ENCODE data around the gene ZNF296.
"Not testable (repeated sequence)": the region's sequence is repeated elsewhere in the genome, so short reads cannot be mapped to it uniquely, and the experiment has no call there.

ZNF296 gene

DNA sequence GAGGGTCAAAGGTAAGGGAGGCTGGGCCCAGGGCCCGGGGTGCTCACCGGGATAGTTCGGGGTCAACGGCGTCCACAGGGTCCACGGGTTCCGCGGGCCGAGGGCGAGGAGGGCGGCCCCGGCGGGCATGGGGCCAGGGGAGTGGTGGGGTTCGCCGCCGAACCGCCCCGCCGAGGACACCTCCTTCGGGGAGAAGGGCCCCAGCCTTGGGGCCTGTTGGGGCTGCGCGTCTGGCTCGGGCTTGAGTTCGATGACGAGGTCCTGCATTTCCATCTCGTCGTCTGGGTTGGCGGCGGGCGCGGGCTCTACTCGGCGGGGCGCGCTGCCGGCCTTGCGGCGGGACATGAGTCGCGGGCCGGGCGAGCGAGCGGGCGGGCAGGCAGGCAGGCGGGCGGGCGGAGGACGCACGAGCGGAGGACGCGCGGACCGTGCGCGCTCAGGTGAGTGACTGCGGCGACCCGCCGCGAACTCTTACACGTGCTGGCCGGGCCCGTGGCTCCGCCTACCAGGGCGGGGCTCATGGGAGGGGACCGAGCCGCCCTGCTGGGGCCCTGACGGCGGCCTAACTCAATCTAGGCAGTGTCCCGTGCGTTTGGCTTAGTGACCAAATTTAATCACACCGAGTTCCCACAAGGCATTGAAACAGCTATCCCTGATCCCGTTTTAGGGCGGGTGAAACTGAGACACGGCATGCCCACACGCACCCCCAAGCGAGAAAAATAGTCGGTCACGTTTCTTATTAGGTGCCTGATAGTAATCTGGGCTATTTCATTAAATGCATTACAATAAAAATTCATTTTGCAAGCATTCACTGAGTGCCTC is at the start of gene ZNF296:
Gene ZNF296 (minus strand): TSS at position 450 of the 822 bp plus-strand sequence. CDS start 105 bp downstream, at position 345.
- DNase-seq (ENCODE audit: low read depth in 3 of 3): peak; percentile 51 to 71 (median 70)

DNA sequence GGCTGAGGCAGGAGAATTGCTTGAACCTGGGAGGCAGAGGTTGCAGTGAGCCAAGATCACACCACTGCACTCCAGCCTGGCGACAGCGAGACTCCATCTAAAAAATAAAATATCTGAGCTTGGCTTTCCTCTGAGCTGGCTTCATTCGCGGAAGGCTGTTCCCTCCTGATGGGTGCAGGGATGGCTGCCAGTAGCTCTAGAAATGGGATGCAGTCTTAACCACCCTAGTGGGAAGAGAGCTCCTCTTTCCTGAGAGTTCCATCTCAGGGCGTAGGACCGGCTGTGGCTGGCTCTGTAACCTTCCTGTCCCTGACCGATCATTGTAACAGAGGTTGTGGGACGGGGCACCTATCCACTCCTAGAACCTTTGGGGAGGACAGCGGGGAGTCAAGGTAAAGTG is 49.1 kb upstream of the ZNF296 start:
- no peak for DNase-seq (ENCODE audit: low read depth in 3 of 3)

DNA sequence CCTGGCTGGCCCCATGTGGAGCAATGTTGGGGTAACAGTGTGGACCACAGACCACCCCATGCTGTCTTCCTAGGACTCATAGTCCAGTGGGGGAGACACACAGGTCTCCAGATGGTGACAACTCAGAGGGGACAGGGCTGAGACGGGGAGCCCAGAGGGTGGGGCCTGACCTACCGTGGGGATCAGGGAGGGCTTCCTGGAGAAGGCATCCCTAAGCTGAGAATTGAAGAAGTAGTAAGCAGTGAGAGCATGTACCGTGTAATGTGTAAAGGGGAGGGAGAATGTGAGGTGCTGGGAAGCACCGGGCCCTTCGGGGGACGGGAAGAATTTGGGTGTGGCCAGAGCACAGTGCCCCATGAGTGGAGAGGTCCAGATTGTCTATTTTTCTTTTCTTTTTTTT is 47.7 kb upstream of the ZNF296 start:
- DNase-seq (ENCODE audit: low read depth in 3 of 3): no peak

DNA sequence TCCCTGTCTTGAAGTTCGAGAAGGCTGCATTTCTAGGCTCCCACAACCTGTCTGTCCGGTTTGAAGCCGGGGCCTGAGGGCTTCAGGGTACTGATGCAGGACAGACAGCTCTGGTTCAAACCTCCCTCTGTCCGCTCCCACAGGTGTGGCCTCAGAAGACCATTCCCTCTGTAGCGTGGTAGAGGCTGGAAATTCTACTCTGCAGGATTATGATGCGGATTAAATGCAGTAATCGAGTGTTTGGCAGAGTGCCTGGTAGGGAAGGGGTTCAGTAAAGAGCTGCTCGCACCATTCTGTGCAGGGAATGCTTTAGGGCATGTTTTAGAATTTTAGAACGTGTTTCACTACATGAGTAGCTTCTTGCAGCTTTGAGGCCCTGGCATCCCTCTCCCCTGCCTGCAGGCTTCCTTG is 47.2 kb upstream of the ZNF296 start:
- no peak for DNase-seq (ENCODE audit: low read depth in 3 of 3)

DNA sequence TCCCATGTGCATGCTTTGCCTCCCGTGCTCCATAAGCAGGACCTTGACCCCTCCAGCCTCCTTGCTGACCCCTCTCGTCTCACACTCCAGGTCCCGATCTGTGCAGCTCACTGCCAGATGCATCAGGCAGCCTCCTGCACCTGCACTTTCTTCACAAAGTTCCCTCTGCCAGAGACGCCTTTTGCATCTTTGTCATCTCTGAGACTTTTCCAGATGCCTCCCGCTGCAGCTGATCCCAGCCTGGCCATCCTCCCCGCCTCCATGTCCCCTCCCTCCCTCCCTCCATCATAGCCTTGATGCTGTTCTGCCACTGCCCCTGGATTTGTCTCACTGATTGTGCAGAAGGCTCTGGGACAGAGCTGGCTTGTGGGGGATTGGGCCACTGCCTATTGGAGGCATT is 46.6 kb upstream of the ZNF296 start:
- DNase-seq (ENCODE audit: low read depth in 3 of 3): no peak

DNA sequence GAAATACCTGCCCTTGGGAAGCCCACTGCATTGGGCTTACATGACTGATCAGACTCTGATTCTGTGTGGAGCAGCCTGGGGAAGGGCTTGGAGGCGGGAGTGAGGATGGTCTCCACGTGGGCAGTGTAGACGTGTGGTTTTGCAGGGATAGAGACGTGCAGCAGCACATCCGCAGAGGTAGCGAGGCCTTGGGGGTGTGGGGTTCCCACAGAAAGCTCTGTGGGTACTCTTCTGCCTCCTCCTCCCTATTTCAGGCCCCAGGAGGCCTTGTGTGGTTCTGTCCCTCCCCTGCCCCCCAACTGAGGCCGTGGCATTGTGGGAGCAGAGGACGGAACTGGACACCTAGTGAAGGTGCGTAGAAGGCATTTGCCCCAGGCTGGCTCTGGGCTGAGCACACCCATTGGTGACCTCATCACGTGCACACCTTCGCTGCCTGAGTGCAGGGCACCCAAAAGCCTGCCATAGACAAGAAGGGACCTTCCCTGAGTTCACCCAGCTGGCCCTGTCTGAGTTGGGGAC is 45.6 kb upstream of the ZNF296 start:
- DNase-seq (ENCODE audit: low read depth in 3 of 3): no peak

DNA sequence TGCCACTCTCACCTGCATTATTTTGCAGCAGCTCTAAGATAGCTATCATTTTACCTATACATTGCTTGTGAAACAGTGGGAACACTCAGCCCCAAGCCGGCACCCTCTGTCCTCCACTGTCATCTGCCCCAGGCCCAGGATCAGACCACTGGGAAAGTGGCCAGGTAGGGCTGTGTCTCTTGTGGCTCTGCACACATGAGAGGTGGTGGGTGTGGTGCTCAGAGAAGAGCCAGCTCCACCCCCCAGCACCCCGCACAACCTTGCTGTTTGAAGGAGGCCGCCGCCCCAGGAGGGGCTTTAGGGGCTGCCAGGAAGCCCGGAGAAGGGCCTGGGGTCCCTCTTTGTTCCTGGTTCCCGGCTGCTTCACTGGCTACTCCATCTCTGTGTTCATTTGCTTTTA is 43.3 kb upstream of the ZNF296 start:
- no peak for DNase-seq (ENCODE audit: low read depth in 3 of 3)

DNA sequence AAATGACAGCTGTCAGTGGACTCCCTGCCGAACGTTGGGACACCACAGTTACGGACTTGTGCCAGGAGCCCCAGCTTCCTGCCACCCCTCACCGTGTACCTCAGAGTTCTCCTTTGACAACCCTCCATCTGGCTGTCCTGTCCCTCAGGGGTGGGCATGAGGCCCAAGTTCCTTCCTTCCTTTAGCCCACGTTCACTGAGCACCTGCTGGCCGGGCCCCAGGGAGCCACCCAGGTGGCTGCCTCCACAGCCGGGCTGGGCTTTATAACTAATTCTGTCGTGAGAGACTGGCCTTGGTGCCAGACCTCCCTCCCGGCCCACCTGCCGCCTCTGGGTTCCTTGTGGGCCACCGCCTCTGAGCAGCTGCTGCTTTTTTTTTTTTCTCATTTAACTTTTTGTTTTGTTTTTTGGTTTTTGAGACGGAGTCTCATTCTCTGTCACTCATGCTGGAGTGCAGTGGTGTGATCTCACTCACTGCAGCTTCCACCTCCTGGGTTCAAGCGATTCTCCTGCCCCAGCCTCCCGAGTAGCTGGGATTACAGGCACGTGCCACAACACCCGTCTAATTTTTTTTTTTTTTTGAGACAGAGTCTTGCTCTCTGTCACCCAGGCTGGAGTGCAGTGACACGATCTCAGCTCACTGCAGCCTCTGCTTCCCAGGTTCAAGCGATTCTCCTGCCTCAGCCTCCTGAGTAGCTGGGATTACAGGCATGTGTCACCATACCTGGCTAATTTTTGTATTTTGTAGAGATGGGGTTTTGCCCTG is 42.5 kb upstream of the ZNF296 start:
- DNase-seq (ENCODE audit: low read depth in 3 of 3): not testable (repeated sequence)

DNA sequence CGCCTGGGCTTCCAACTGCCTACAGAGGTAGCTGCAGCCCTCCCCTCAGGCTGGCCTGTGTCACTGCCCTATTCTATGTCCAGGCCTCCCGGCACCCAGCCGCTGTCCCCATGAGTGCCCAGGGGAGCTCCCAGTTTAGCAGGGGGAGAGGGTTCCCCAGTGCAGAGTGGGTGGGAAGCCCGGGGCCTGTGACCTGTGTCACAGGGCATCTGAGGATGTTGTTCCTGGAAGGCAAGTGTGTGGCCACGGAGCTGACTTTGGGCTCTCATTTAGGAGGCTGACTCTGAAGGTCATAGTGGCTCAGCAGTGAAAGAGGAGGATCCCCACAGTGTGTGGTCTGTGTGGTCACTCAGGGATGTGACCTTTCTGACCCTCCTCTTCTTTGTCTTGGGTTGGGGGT is 41.8 kb upstream of the ZNF296 start:
- no peak for DNase-seq (ENCODE audit: low read depth in 3 of 3)

DNA sequence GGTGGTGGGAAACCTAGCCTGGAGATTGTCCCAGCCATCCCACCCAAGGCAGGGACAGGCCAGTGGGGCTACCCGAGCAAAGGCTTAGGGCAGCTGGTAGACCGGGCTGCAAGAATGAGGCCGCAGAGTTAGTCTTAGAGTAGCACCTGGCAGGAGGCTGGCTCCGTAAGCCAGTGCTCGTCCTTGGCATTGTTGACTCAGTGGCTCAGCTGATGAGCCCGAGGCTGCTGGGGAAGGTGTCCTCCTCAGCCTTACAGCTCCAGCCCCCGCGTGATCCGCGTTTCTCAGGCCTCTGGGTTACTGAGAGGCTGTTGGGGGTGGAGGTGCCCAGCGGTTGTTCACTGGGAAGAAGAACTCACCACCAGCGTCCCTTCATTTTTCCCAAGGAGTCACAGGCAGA is 41.4 kb upstream of the ZNF296 start:
- DNase-seq (ENCODE audit: low read depth in 3 of 3): no peak

DNA sequence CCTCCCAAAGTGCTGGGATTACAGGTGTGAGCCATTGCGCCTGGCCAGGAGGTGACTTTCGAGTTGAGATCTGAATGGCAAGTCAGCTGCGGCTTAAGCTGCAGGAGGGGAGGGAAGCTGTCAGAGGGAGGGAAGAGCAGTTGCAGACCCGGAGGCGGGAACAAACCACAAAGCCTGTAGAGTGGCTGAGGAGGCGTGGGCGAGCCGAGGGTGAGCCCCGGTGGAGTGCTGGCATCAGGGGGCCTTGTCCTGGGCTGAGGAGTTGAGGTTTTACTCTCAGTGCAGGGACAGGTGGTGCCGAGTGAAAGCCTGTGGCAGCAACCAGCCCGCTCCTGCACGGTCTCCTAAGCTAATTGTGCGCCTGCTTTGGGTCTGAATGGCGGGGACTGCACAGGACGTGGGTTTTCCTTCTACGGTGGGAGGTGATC is 40.9 kb upstream of the ZNF296 start:
- peak; percentile 28 to 39 (median 38) for DNase-seq (ENCODE audit: low read depth in 3 of 3)

DNA sequence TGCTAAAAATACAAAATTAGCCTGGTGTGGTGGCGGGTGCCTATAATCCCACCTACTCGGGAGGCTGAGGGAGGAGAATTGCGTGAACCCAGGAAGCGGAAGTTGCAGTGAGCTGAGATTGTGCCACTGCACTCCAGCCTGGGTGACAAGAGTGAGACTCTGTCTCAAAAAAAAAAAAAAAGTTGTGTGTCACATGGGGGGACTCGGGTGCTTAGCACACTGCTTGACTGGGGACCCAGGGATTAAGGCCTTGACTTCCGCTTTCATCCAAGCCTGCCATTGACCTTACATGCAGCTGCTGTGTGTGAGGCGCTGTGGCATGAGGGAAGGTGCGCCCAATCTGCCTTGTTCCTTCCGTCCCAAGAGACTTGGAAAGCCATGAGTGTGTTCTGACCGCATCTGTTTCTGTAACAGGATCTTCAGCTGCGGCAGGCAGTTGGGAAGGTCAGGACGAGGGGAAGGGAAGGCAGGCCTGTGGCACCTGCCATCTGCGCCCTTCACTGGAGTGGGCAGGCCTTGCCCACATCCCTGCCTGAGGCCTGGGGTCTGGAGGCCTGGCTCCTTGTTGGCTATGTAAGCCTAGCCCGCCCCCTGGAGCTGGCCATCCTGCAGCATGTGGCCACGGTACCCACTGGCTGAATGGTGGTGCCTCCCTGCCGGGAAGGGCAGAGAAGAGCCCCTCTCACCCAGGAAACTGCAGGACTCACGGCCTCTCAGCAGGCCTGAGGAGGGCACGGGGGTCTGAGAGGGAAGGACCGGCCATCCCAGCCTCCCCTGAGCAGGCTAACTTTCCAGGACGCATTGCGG is 39.7 kb upstream of the ZNF296 start:
- no peak for DNase-seq (ENCODE audit: low read depth in 3 of 3)

DNA sequence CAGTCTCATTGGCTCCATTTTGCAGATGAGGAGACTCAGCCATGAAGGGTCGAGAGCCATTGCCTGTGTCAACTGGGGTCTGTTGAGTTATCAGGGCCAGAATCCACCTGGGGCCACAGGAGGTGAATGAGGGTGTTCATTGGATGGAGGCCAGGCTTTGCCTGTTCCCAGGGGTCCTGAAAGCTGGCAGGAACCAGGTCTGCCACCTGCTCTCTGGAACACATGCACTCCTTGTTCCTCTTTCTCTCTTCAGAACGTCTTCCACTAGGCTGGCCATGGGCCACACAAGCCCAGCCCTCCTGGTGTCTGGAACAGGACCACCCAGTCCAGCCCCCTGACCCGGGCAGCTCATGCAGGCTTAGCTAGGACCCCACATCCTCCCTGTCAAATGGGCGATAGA is 37.8 kb upstream of the ZNF296 start:
- no peak for DNase-seq (ENCODE audit: low read depth in 3 of 3)

DNA sequence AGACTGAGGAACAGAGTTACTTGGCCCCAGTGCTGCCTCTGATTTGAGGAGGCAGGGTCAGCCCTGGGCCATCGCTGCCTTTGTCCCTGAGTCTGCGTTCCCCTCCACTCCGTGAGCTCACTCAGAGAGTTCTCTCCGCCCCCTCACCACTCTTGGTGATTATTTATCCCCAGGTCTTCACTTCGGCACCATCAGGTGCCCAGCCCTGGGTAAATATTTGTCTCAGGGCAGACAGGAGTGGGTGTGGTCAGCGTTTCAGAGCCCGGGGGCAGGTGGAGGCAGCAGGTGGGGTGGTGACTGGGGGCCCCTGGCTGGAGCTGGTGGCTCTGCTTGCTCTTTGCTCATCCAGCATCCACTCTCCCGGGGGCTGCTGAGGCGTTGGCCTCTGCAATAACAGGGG is 37.4 kb upstream of the ZNF296 start:
- no peak for DNase-seq (ENCODE audit: low read depth in 3 of 3)

DNA sequence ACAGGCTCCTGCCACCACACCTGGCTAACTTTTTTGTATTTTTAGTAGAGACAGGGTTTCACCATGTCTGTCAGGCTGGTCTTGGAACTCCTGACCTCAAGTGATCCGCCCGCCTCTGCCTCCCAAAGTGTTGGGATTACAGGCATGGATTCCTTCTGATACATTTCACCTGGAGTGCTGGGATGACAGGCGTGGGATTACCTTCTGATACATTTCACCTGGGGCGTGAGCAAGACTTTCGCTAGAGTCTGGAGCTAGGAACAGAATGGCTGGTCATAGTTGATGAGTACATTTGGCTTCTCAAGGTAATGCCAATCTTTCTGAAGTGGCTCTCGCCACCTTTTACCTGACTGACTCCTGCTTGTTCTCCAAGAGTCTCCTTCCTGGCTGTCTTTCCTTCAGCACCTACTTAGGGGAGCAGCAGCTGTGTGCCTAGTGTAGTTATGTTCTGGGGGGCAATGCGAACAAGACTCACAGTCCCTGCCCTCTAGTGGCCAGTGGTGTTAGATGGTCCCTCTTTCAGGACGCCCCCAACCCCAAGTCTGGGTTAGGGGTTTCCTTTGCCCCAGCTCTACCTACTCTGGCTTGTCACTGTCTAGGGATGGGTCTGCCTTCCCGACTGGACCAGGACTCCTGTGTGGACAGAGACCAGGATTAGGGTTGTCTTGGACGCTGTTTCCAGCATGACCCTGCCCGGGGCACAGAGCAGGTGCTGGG is 36.0 kb upstream of the ZNF296 start:
- no peak for DNase-seq (ENCODE audit: low read depth in 3 of 3)

DNA sequence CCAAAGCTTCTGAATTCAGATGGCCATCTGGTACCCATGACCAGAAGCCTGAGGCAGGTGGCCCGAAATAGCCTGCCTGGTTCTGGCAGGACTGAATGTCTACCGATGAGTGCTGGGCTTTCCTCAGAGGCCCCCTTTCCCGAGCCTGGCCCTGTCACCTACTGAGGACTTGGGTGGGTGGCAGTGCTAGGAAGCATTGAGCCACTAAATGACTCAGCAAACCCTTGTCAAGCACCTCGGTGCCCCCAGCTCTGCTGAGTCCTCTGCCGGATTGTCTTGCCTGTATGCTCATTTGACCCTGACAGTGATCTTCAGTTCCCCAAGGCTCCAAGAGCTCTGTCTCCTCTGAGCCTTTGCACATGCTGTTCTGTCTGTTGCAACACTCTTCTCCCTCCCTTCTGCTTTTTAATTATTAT is 34.6 kb upstream of the ZNF296 start:
- DNase-seq (ENCODE audit: low read depth in 3 of 3): no peak

DNA sequence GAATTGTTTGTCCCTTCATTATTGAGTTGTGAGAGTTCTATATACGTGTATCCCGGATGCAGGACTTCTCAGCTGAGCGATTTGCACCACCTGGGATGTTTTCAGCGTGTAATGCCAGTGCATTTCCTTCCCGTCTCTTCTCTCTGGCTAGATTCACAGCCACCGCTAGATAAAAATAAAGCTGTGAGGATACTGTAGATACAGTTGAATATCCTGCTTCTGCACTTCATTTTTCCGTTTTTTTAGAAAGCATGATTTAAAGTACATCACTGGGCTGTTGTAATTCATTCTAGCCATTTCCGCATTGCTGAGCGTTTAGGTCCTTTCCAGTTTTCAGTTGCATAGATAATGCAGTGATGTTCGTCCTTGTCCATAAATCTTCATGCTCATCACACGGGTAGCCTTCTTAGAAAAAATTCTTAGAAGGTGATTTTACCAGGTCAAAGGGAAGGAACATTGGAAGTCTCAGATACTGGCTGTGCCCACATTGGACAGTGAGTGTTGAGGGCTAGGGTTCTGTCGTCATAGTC is 31.4 kb upstream of the ZNF296 start:
- DNase-seq (ENCODE audit: low read depth in 3 of 3): no peak

DNA sequence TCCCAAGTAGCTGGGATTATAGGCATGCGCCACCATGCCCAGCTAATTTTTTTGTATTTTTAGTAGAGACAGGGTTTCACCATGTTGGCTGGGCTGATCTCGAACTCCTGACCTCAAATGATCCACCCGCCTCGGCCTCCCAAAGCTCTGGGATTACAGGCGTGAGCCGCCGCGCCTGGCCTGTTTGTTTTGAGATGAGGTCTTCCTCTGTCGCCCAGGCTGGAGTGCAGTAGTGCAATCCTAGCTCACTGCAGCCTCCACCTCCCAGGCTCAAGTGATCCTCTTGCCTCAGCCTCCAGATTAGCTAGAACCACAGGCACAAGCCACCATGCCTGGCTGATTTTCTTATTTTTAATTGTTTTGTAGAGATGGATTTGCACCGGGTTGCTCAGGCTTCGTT is 30.1 kb upstream of the ZNF296 start:
- DNase-seq (ENCODE audit: low read depth in 3 of 3): not testable (repeated sequence)

DNA sequence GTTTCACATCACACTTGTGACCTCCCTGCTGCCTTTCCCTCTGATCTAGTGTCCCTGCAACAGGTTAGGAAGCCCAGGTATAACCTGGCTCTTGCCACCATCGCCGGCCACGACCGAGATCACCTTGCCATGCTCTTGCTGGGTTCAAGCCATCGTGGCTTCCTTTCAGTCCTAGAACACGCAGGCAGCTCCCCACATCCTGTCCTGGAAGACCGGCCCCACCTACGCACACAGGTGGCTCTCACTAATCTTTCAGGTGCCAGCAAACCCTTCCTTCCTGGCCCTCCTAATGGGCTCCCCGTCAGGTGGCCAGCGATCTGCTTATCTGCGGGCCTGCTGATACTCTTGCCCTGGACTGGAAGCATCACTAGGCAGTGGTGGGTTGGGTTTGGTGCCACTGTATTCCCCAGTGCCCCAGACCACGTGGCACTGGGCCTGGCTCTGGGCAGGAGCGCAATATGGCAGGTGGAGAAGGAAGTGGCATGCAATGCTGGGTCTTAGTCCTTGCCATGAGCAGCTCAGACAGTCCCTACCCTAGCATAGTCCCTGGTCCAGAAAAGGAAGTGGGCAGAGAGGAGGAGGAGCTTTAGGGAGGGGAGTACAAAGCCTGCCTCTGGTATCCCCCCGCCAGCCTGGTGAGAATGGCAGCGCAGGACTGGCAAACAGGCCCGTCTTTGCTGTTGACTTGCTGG is 28.5 kb upstream of the ZNF296 start:
- DNase-seq (ENCODE audit: low read depth in 3 of 3): no peak

DNA sequence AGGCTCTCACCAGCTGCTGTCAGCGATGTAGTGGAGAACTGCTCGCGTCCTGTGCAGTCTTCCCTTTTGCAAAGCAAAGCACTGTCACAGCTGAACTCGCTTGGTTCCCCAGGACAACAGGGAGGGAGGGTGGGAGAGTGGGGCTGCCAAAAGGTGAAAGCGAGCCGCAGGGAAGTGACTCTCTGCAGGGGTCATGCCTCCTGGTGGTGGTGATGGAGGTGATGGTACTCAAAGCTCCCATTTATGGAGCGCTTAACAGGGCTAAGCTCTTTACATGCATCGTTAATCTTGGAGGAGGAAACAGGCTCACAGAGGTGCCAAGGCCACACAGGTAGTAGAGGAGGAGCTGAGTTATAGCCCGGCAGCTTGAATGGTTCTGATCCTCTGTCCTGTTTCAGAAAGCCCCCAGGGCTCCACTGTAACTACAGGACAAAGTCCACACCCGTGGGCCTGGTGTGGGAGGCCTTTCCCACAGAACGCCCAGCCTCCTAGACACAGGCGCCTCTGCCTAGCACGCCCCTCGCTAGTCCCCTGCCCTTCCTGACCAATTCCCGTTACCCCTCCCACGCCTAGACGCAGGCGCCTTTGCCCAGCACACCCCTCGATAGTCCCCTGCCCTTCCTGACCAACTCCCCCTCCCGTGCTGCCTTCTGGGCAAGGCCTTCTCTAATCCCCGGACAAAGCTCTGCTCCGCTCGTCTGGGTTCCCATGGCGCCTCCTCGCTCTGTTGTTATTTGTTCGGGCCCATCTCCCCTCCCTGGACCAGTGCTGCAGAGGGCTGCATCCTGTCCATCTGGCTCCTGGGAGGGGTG is 27.4 kb upstream of the ZNF296 start:
- DNase-seq (ENCODE audit: low read depth in 3 of 3): no peak

Measured in stimulated activated CD4-positive, alpha-beta T cell treated with anti-CD3 and anti-CD28 coated beads, TNF-alpha, amount 100 ng/mL, for 4 hours (primary cell).